Muscle layer of colon (tissue), 2 donors: ENCODE results near the gene CLIC5.

ENCODE experiments used
- H3K27ac ChIP-seq: one replicate; pipeline ENCODE4 v1.7.0; 2013; ENCODE audit warnings: low read depth, mild to moderate bottlenecking, low read length, moderate library complexity
- H3K27me3 ChIP-seq, 2 donors: one replicate each; pipeline ENCODE4 v1.7.0; 2013; ENCODE audit warnings: low read length in 2 of 2, mild to moderate bottlenecking in 2 of 2; ENCODE audit not compliant: insufficient read depth in 2 of 2, control insufficient read depth in 1 of 2
- H3K36me3 ChIP-seq: one replicate; pipeline ENCODE4 v1.7.0; 2013; ENCODE audit warnings: mild to moderate bottlenecking, low read length; ENCODE audit not compliant: insufficient read depth
- H3K4me1 ChIP-seq: one replicate; pipeline ENCODE4 v1.7.0; 2013; ENCODE audit warnings: mild to moderate bottlenecking, low read length; ENCODE audit not compliant: insufficient read depth
- H3K4me3 ChIP-seq, 2 donors: one replicate each; pipeline ENCODE4 v1.7.0; 2013; ENCODE audit warnings: low read length in 2 of 2, low read depth in 1 of 2, mild to moderate bottlenecking in 1 of 2, moderate library complexity in 1 of 2
- H3K9ac ChIP-seq: one replicate; pipeline ENCODE4 v1.7.0; 2013; ENCODE audit warnings: low read length
- H3K9me3 ChIP-seq: one replicate; pipeline ENCODE4 v1.7.0; 2013; ENCODE audit warnings: mild to moderate bottlenecking, low read length
- donor health status: abdominal sarcoma.
- donor health status: Adenocarcinoma of cecum.

The CLIC5 gene

GRCh38 chr6:45832063-45832462, 183.6 kb downstream of the CLIC5 start:
- no peaks in the 10 kb centered on the region for H3K27me3 ChIP-seq
- no peaks in the 10 kb centered on the region for H3K4me1 ChIP-seq
- H3K36me3 ChIP-seq = no peaks in the 10 kb centered on the region
- H3K4me3 ChIP-seq = no peak overlapping the region
- H3K27ac ChIP-seq = no peak overlapping the region
- H3K9ac ChIP-seq = no peak overlapping the region
- H3K9me3 ChIP-seq = no peaks in the 10 kb centered on the region
